NT2/D1 (cell line): ENCODE data around the gene AHCYL2.

Experiments used
- SUZ12 ChIP-seq: IDR thresholded peaks from 2 replicates; pipeline ENCODE4 v1.6.1; 2011; ENCODE audit not compliant: insufficient read length, insufficient read depth; ENCODE audit errors: extremely low read depth
- YY1 ChIP-seq: IDR thresholded peaks from 2 replicates; pipeline ENCODE4 v1.6.1; 2011; ENCODE audit not compliant: insufficient read length, insufficient read depth
- ZNF274 ChIP-seq: IDR thresholded peaks from 2 replicates; pipeline ENCODE4 v1.6.1; 2011; ENCODE audit warnings: mild to moderate bottlenecking, low read depth, low read length

DNA sequence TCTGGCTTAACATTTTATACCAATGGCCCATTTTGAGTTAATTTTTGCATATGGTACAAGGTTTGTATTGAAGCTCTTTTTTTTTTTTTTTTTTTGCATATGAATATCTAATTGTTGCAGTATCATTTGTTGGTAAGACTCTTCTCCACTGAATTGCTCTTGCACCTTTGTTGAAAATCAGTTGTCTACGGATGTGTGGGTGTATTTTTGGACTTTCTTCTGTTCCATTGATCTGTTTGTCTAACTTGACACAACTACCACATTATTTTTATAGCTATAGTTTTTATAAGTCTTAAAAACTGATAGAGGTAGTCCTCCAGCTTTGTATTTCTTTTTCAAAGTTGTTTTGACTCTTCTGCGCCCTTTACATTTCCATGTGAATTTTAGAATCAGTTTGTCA is 53.9 kb downstream of the AHCYL2 start:
- TF ChIP-seq SUZ12 (no peak), ZNF274 (no peak), YY1 (no peak)
